IPS-11a (cell line): ENCODE results near the gene SPOPL.

ENCODE experiments used
- H3K4me3 ChIP-seq: one replicate; pipeline ENCODE4 v1.5.1; 2013; ENCODE audit warnings: low read depth, low read length, control low read depth

The SPOPL gene

GRCh38 chr2:138494265-138494966 lies 7.2 kb upstream of the SPOPL start:
- H3K4me3 ChIP-seq, result no peak overlapping the region

GRCh38 chr2:138495384-138495783 lies 6.2 kb upstream of the SPOPL start:
- no peak overlapping the region for H3K4me3 ChIP-seq

- no peak overlapping the region for H3K4me3 ChIP-seq
Observed at GRCh38 chr2:138496096-138496651, 5.4 kb upstream of the SPOPL start.

- no peak overlapping the region for H3K4me3 ChIP-seq
Observed at GRCh38 chr2:138497294-138497693, 4.3 kb upstream of the SPOPL start.

- H3K4me3 ChIP-seq, result no peak overlapping the region
Observed at GRCh38 chr2:138499684-138500083, 1.9 kb upstream of the SPOPL start.

GRCh38 chr2:138500592-138501424 lies 762 bp upstream of the SPOPL start:
- H3K4me3 ChIP-seq, result peak overlapping the region; percentile 59

- peak overlapping the region; percentile 77 for H3K4me3 ChIP-seq
Observed at GRCh38 chr2:138502255-138503086, 901 bp downstream of the SPOPL start.

GRCh38 chr2:138503087-138503442 lies 1.5 kb downstream of the SPOPL start:
- H3K4me3 ChIP-seq, result peak overlapping the region; percentile 77

- H3K4me3 ChIP-seq, result no peak overlapping the region
Observed at GRCh38 chr2:138503652-138504051, 2.1 kb downstream of the SPOPL start.

- no peak overlapping the region for H3K4me3 ChIP-seq
Observed at GRCh38 chr2:138504092-138504491, 2.5 kb downstream of the SPOPL start.

GRCh38 chr2:138504546-138505235 lies 3.1 kb downstream of the SPOPL start:
- no peak overlapping the region for H3K4me3 ChIP-seq

GRCh38 chr2:138507267-138507666 lies 5.7 kb downstream of the SPOPL start:
- no peak overlapping the region for H3K4me3 ChIP-seq

- H3K4me3 ChIP-seq, result no peak overlapping the region
Observed at GRCh38 chr2:138510319-138510718, 8.7 kb downstream of the SPOPL start.

- no peak overlapping the region for H3K4me3 ChIP-seq
Observed at GRCh38 chr2:138512672-138513071, 11.1 kb downstream of the SPOPL start.

- H3K4me3 ChIP-seq, result no peak overlapping the region
Observed at GRCh38 chr2:138514173-138514572, 12.6 kb downstream of the SPOPL start.

- H3K4me3 ChIP-seq, result no peak overlapping the region
Observed at GRCh38 chr2:138515092-138515491, 13.5 kb downstream of the SPOPL start.

GRCh38 chr2:138516030-138516704 lies 14.6 kb downstream of the SPOPL start:
- no peak overlapping the region for H3K4me3 ChIP-seq

GRCh38 chr2:138518860-138519259 lies 17.3 kb downstream of the SPOPL start:
- no peak overlapping the region for H3K4me3 ChIP-seq

- H3K4me3 ChIP-seq, result no peak overlapping the region
Observed at GRCh38 chr2:138521821-138522220, 20.3 kb downstream of the SPOPL start.

- no peak overlapping the region for H3K4me3 ChIP-seq
Observed at GRCh38 chr2:138522556-138522955, 21.0 kb downstream of the SPOPL start.
